Ishikawa (cell line): ENCODE data around the gene OPA3.

Source experiments
- CEBPB ChIP-seq: IDR thresholded peaks from 2 replicates; pipeline ENCODE4 v1.6.1; 2012
- CREB1 ChIP-seq: IDR thresholded peaks from 2 replicates; pipeline ENCODE4 v1.6.1; 2012; ENCODE audit warnings: low read depth
- EGR1 ChIP-seq: IDR thresholded peaks from 2 replicates; pipeline ENCODE4 v1.6.1; 2012
- EP300 ChIP-seq: IDR thresholded peaks from 2 replicates; pipeline ENCODE4 v1.6.1; 2012; ENCODE audit warnings: borderline replicate concordance
- FOXM1 ChIP-seq: IDR thresholded peaks from 2 replicates; pipeline ENCODE4 v1.6.1; 2012; ENCODE audit warnings: low read depth, borderline replicate concordance
- MAX ChIP-seq: IDR thresholded peaks from 2 replicates; pipeline ENCODE4 v1.6.1; 2012
- NFIC ChIP-seq: IDR thresholded peaks from 2 replicates; pipeline ENCODE4 v1.6.1; 2012
- RAD21 ChIP-seq: IDR thresholded peaks from 2 replicates; pipeline ENCODE4 v1.6.1; 2012; ENCODE audit warnings: low read depth
- REST ChIP-seq: IDR thresholded peaks from 2 replicates; pipeline ENCODE4 v1.6.1; 2012; ENCODE audit warnings: low read depth, mild to moderate bottlenecking
- TAF1 ChIP-seq: IDR thresholded peaks from 2 replicates; pipeline ENCODE4 v1.6.1; 2012; ENCODE audit warnings: low read depth, mild to moderate bottlenecking
- TCF12 ChIP-seq: IDR thresholded peaks from 2 replicates; pipeline ENCODE4 v1.6.1; 2012; ENCODE audit warnings: low read depth
- TEAD4 ChIP-seq: IDR thresholded peaks from 2 replicates; pipeline ENCODE4 v1.6.1; 2012
- USF1 ChIP-seq: IDR thresholded peaks from 2 replicates; pipeline ENCODE4 v1.6.1; 2012
- YY1 ChIP-seq: IDR thresholded peaks from 2 replicates; pipeline ENCODE4 v1.6.1; 2012; ENCODE audit warnings: low read depth
- ZBTB7A ChIP-seq: IDR thresholded peaks from 2 replicates; pipeline ENCODE4 v1.6.1; 2012; ENCODE audit warnings: low read depth

Gene OPA3

GRCh38 chr19:45554481-45554880, 30.1 kb downstream of the OPA3 start:
- TF ChIP-seq TAF1 (no peak), EGR1 (no peak), ZBTB7A (no peak), RAD21 (no peak), CREB1 (no peak), EP300 (no peak), TCF12 (no peak), CEBPB (no peak), FOXM1 (no peak), YY1 (no peak), USF1 (no peak), TEAD4 (no peak), MAX (no peak), REST (no peak), NFIC (no peak)

- TF ChIP-seq TCF12 (no peak), YY1 (no peak), EP300 (no peak), MAX (no peak), CEBPB (no peak), FOXM1 (no peak), TEAD4 (no peak), CREB1 (no peak), RAD21 (no peak), EGR1 (no peak), NFIC (no peak), REST (no peak), USF1 (no peak), ZBTB7A (no peak), TAF1 (no peak)
These were observed 31.1 kb downstream of the OPA3 start for GRCh38 chr19:45553464-45553863.

GRCh38 chr19:45547965-45548609, 36.5 kb downstream of the OPA3 start:
- TF ChIP-seq USF1 (no peak), YY1 (0 out of 2 replicates have a peak, but pooled peaks have one; percentile 36)

GRCh38 chr19:45547211-45547770, 37.3 kb downstream of the OPA3 start:
- TF ChIP-seq YY1, result no peak
- no peak for TF ChIP-seq EP300
- TF ChIP-seq CEBPB, result no peak
- TF ChIP-seq EGR1, result no peak
- no peak for TF ChIP-seq ZBTB7A
- TF ChIP-seq TEAD4, result no peak
- no peak for TF ChIP-seq NFIC
- no peak for TF ChIP-seq RAD21
- TF ChIP-seq MAX, result no peak
- TF ChIP-seq USF1, result no peak
- TF ChIP-seq TCF12, result no peak

GRCh38 chr19:45542234-45542668, 42.4 kb downstream of the OPA3 start:
- TF ChIP-seq REST (no peak), TCF12 (no peak), FOXM1 (no peak), NFIC (no peak), ZBTB7A (no peak), TEAD4 (no peak), EGR1 (no peak), USF1 (no peak), MAX (no peak), CREB1 (no peak), RAD21 (no peak)
